Endothelial cell of umbilical vein (primary cell): ENCODE measurements around the gene NR3C2. TPM values are rescaled to one million over a fixed set of nuclear protein-coding genes. Genes with fewer than 3 reads are reported as not detected.
A peak's percentile ranks its signal among the peaks of the same experiment; 100 is the strongest.

Experiments
- BruUV-seq: library from RNA; stranded (reverse); fragments of 400-500 nt; replicated peaks from 2 replicates; lab custom pipeline; 2021; lab: Mats Ljungman, UMichigan
- CTCF ChIA-PET: fragments of 300-600, 350-600 bp; sonication (Branson Sonifier 250); formaldehyde crosslinking; loops from one replicate; lab custom pipeline; 2021; ENCODE audit warnings: antibody characterized with exemption, inconsistent platforms; lab: Charles Lee
- POLR2A ChIA-PET: fragments of 300-600, 350-600 bp; sonication (Branson Sonifier 250); formaldehyde crosslinking; loops from one replicate; lab custom pipeline; 2021; ENCODE audit warnings: antibody characterized with exemption, inconsistent platforms; lab: Charles Lee
- DNase-seq: peaks from one replicate; pipeline ENCODE4 v3.0.0-alpha.2; 2011; ENCODE audit warnings: low read depth, low spot score
- FAIRE-seq: peaks from 2 replicates; lab custom pipeline; 2011; peaks lifted over from hg19 to GRCh38; lab: Jason Lieb, UNC
- H2AFZ ChIP-seq: 2 replicates; pipeline ENCODE4 v1.6.0; 2012; ENCODE audit warnings: low read depth, low read length, control low read depth, inconsistent platforms
- H3K27ac ChIP-seq: 2 replicates; pipeline ENCODE4 v1.5.1; 2011; ENCODE audit warnings: low read depth, mild to moderate bottlenecking, control low read depth, low read length, moderate library complexity; ENCODE audit not compliant: insufficient read depth
- H3K27me3 ChIP-seq, 2 experiments: 2 replicates each; pipeline versions ENCODE4 v1.6.0 to v1.6.1; 2011; ENCODE audit warnings: low read length in 2 of 2, mixed read lengths in 1 of 2; ENCODE audit not compliant: control insufficient read depth in 2 of 2, insufficient read depth in 2 of 2
- H3K36me3 ChIP-seq, 2 experiments: 2 replicates in 1 of 2; 3 replicates in 1 of 2; pipeline ENCODE4 v1.5.1; 2011; ENCODE audit warnings: low read length in 2 of 2, mild to moderate bottlenecking in 1 of 2, moderate library complexity in 1 of 2; ENCODE audit not compliant: control insufficient read depth in 2 of 2, insufficient read depth in 2 of 2; ENCODE audit errors: extremely low read depth in 1 of 2
- H3K4me1 ChIP-seq: 3 replicates; pipeline ENCODE4 v1.5.1; 2011; ENCODE audit warnings: mild to moderate bottlenecking, low read length; ENCODE audit not compliant: control insufficient read depth, insufficient read depth; ENCODE audit errors: extremely low read depth
- H3K4me2 ChIP-seq: 2 replicates; pipeline ENCODE4 v1.6.1; 2011; ENCODE audit warnings: low read length, control low read depth, mixed read lengths; ENCODE audit not compliant: insufficient read depth
- H3K4me3 ChIP-seq, 3 experiments: fragments of 200-600 bp in 1 of 3; sonication (generic), shearing (Covaris generic) in 1 of 3; replicated peaks in 1 of 3; 2 replicates each; pipeline ENCODE4 v1.5.1; 2011 to 2016; ENCODE audit warnings: control low read depth in 3 of 3, low read length in 3 of 3, mild to moderate bottlenecking in 2 of 3, inconsistent platforms in 1 of 3, low read depth in 1 of 3, moderate library complexity in 1 of 3; ENCODE audit not compliant: insufficient read depth in 1 of 3
- H3K79me2 ChIP-seq: 2 replicates; pipeline ENCODE4 v1.6.0; 2012; ENCODE audit warnings: low read length, inconsistent platforms; ENCODE audit not compliant: control insufficient read depth, insufficient read depth
- H3K9ac ChIP-seq: replicated peaks from 2 replicates; pipeline ENCODE3; 2011; ENCODE audit warnings: low read length, control low read depth; ENCODE audit not compliant: insufficient read depth; ENCODE audit errors: extremely low read depth
- H3K9me1 ChIP-seq: replicated peaks from 3 replicates; pipeline ENCODE4 v1.6.0; 2011; ENCODE audit warnings: mild to moderate bottlenecking, low read length; ENCODE audit not compliant: control insufficient read depth, insufficient read depth; ENCODE audit errors: extremely low read depth
- H3K9me3 ChIP-seq: replicated peaks from 2 replicates; pipeline ENCODE4 v1.5.1; 2012; ENCODE audit warnings: low read length, inconsistent platforms; ENCODE audit not compliant: control insufficient read depth, insufficient read depth
- H4K20me1 ChIP-seq: replicated peaks from 2 replicates; pipeline ENCODE3; 2011; ENCODE audit warnings: mild to moderate bottlenecking, low read length; ENCODE audit not compliant: control insufficient read depth, insufficient read depth; ENCODE audit errors: extremely low read depth
- CTCF ChIP-seq, 2 donors: IDR thresholded peaks; 1 replicate in 1 of 2; 2 replicates in 1 of 2; pipeline ENCODE4 v1.5.1; 2011; ENCODE audit warnings: low read length in 2 of 2, mild to moderate bottlenecking in 2 of 2, moderate library complexity in 2 of 2, control low read depth in 1 of 2, inconsistent platforms in 1 of 2, low read depth in 1 of 2; ENCODE audit not compliant: insufficient read depth in 1 of 2; ENCODE audit errors: extremely low read depth in 1 of 2
- EZH2 ChIP-seq: IDR thresholded peaks from 2 replicates; pipeline ENCODE4 v1.6.1; 2012; ENCODE audit warnings: borderline replicate concordance, low read depth, mild to moderate bottlenecking, moderate library complexity, low read length, inconsistent platforms; ENCODE audit not compliant: severe bottlenecking
- FOS ChIP-seq: IDR thresholded peaks from 2 replicates; pipeline ENCODE4 v1.6.1; 2011; ENCODE audit warnings: mild to moderate bottlenecking, low read length, moderate library complexity, borderline replicate concordance; ENCODE audit not compliant: insufficient read depth
- GATA2 ChIP-seq: IDR thresholded peaks from 2 replicates; pipeline ENCODE4 v1.7.0; 2011; ENCODE audit warnings: low read depth, mild to moderate bottlenecking, moderate library complexity, mixed read lengths, low read length; ENCODE audit not compliant: insufficient read length, insufficient read depth
- JUN ChIP-seq: IDR thresholded peaks from 2 replicates; pipeline ENCODE4 v1.6.1; 2011; ENCODE audit warnings: borderline replicate concordance, low read depth; ENCODE audit not compliant: insufficient read length, insufficient read depth
- MAX ChIP-seq: IDR thresholded peaks from 2 replicates; pipeline ENCODE4 v1.6.1; 2011; ENCODE audit not compliant: insufficient read depth, insufficient read length
- MYC ChIP-seq: IDR thresholded peaks from one replicate; pipeline ENCODE4 v1.6.1; 2011; ENCODE audit warnings: mild to moderate bottlenecking, low read depth, low read length
- POLR2A ChIP-seq: IDR thresholded peaks from 2 replicates; pipeline ENCODE4 v1.6.1; 2012; ENCODE audit warnings: low read depth, mild to moderate bottlenecking, control low read depth, low read length
- POLR2AphosphoS5 ChIP-seq: IDR thresholded peaks from 2 replicates; pipeline ENCODE4 v1.6.1; 2012; ENCODE audit warnings: low read depth, mild to moderate bottlenecking, control low read depth, low read length, moderate library complexity; ENCODE audit not compliant: insufficient read depth
- dilution Hi-C: fragments of 300-500 bp; cut with MboI; formaldehyde crosslinking; loops from one replicate; pipeline ENCODE4 v1.15.0; 2019; ENCODE audit warnings: low sequenced_read_pairs; ENCODE audit not compliant: extremely low pct_ligation_motif_present
- intact Hi-C: fragments of 100-400 bp; cut with micrococcal nuclease; formaldehyde crosslinking; loops from one replicate; pipeline ENCODE4 v1.10.0; 2022
- polyA plus RNA-seq, 4 experiments: library from polyadenylated mRNA; depleted of rRNA in 3 of 4; stranded (reverse) in 3 of 4; unstranded in 1 of 4; fragments of >200 nt; gene quantifications; 2 replicates each; pipeline versions ENCODE4 v1.2.1 to v1.2.3, GENCODE V29; 2011 to 2012; ENCODE audit warnings: missing spikeins in 1 of 4
- total RNA-seq: library from RNA; stranded (reverse); gene quantifications from 2 replicates; pipeline ENCODE4 v1.2.3, GENCODE V29; 2021

The NR3C2 gene
- total and polyA plus RNA-seq, 2 donors (not counting 3 experiments of a cell fraction or from before 2014, with no cell fraction given): 4.8 to 16.4 TPM

GRCh38 chr4:148173397-148174017 lies 268.7 kb downstream of the NR3C2 start:
- Histone ChIP-seq H3K36me3 (no peaks in the 10 kb centered on the region), H3K27ac (no peak overlapping the region), H3K4me1 (no peaks in the 10 kb centered on the region), H3K4me3 (no peak overlapping the region), H3K9me1 (no peaks in the 10 kb centered on the region), H3K9ac (no peak overlapping the region), H3K9me3 (no peaks in the 10 kb centered on the region), H3K27me3 (no peaks in the 10 kb centered on the region), H3K4me2 (no peak overlapping the region), H4K20me1 (no peaks in the 10 kb centered on the region), H2AFZ (no peak overlapping the region), H3K79me2 (no peaks in the 10 kb centered on the region)
- DNase-seq: no peak
- BruUV-seq: no TSS peak
- ChIA-PET POLR2A (no interaction called here), CTCF (no interaction called here)
- dilution Hi-C loops: no loop called here
- intact Hi-C loops: no loop called here
- FAIRE-seq: peak; percentile 44
- TF ChIP-seq GATA2 (no peak), FOS (no peak), CTCF (IDR thresholded peaks at IDR 0.05; ENCODE audit: extremely low read depth in 1 of 2, insufficient read depth in 1 of 2, low read depth in 1 of 2, low read length in 2 of 2) (no peak), JUN (no peak), MYC (no peak), MAX (no peak), POLR2AphosphoS5 (no peak), POLR2A (no peak), EZH2 (no peak)
